ENCODE results near the gene SLC12A8.

SLC12A8 gene

GRCh38 chr3:125069968-125070745 is 142.4 kb downstream of the SLC12A8 start:
- DNase-seq, result no peak

DNA sequence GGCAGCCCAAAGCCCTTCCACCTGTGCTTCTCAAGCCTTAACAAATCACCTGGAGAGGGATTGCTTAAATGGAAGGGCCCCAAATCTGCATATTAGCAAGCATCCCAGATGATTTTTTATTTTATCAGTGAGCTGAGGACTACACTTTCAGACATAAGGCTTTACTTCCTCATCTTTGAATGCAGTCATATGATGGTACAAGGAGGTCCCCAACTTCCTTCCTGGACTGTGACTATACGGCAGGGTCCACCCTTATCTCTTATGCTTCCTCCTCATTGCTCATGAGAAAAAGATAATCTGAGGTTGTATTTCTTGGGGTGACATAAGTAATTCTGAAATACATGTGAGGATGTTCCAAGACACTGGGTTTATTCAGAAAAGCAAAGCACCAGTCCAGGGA is 143.1 kb downstream of the SLC12A8 start:
- no peak for DNase-seq

GRCh38 chr3:125068265-125068664 is 144.3 kb downstream of the SLC12A8 start:
- DNase-seq, result no peak

DNA sequence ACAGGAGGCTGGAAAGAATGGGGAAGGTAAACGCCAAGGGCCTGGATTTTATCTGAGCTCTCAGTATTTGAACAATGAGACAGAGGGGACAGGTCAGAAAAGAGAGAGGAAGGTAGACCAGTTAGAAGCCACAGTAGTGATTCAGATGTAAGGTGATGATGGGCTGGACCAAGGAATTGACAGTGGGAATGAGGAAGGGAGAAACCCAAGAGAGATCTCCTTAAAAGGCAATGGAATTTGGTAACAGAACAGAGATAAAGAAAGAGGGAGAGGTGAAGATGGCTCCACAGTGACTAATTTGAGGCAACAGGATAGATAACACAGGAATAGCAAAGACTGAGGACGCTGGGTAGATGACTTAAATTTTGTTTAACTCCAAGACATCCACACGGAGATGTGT is 145.3 kb downstream of the SLC12A8 start:
- no peak for DNase-seq

DNA sequence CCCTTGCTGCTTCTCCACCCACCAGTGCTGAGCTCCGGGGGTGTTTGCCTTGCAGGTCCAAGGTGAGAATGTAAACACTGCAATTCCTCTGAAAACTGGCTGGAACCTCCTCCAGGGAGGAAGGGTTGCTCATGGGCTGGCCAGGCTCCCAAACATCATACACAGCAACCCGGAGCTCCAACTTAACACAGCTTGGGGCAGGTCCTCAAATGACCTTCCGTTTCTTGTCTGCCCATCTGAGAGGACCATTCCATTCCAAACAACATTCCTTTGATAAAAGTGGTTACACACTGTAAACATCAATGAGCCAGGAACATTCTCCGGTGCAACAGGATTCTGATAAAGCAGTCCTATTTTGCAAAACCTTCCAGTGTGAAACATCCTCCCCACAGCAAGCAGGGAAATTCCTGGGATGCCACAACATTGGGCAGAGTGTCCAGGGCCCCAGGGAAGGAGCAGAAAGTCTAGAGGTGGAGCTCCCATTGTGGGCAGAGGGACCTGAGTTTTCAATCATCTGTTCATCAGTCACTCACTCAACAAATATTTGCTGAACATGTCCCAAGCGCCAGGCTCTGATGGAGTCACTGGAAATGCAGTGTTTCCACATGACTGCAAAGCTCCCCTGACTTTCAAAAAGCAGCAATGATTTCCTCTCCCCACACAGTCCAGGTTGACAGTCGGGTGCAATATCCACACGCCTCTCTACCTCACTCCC is 149.5 kb downstream of the SLC12A8 start:
- DNase-seq, result no peak

DNA sequence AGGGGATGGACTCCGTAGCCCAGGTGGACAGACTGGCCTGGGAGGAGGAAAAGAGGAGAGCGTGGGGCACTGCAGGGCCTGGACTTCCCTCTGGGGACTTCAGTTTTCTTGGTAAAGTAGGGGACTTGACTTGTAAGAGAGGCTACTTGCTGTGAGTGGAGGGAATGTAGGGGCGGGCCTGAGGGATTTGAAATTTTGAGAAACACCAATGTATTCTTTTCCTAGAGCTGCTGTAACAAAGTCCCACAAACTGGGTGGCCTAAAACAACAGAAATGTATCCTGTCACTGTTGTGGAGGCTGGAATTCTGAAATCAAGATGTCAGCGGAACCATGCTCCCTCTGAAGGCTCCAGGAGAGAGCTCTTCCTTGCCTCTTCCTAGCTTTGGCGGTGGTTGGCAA is 150.9 kb downstream of the SLC12A8 start:
- DNase-seq, result no peak

DNA sequence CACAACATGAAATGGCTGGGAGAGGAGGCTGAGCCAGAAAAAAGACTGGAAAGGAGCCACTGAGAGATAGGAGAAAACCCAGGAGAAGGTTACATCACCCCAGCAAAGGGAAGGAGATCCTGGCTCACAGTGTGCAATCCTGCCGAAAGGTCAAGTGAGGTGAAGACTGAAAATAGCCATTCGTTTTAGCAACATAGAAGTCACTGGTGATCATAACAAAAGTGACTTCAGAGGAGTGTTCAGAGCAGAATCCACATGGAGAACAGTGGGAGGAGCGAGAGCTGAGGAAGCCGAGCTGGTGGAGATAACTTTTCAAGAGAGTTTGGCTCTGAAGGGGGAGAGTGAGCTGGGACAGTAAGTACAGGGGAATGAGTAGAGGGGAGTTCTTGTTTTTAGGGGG is 151.4 kb downstream of the SLC12A8 start:
- DNase-seq, result no peak

GRCh38 chr3:125059488-125060245 is 152.9 kb downstream of the SLC12A8 start:
- DNase-seq, result no peak

- DNase-seq, result no peak
Observed at GRCh38 chr3:125058959-125059358, 153.6 kb downstream of the SLC12A8 start.

GRCh38 chr3:125058529-125058928 is 154.0 kb downstream of the SLC12A8 start:
- no peak for DNase-seq

DNA sequence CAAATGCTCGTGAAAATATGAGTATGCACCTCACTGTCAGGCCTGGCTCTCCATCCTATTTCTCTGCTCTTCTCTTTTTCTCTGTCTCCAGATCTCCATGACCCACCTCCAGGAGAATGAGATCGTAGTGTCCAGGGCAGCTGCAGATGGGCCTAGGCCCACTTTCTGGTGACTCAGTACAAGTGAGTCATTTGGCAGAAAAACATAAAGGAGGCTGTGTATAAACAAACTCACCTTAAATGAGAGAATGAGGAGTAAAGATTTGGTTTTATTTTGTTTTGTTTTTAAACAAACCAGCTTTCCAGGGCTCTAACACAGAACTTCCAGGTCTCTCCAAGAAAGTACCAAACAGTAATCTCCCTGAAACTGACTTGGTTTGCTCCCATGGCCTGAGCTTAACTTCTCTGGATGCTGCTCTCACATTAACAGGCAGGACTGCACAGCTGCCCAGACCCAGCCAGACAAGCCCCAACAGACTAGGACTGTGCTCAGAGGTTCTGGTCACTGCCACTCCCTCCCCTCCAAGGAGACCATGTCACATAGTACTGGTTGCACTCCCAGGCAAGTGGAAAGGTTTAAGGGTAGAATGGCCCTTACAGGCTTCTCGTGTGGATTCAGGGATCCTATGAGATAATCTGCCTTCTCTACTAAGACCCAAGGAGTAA is 155.2 kb downstream of the SLC12A8 start:
- DNase-seq, result no peak

- peak; percentile 77 for DNase-seq
Observed at GRCh38 chr3:125055913-125056745, 156.4 kb downstream of the SLC12A8 start, which contains the start of gene HEG1. Gene HEG1 (minus strand): TSS chr3:125055997. CDS start chr3:125055890, 107 bp downstream.

GRCh38 chr3:125055331-125055912 is 157.1 kb downstream of the SLC12A8 start:
- DNase-seq, result no peak

GRCh38 chr3:125054449-125055329 is 157.9 kb downstream of the SLC12A8 start:
- peak; percentile 28 for DNase-seq

GRCh38 chr3:125054062-125054448 is 158.5 kb downstream of the SLC12A8 start:
- no peak for DNase-seq

DNA sequence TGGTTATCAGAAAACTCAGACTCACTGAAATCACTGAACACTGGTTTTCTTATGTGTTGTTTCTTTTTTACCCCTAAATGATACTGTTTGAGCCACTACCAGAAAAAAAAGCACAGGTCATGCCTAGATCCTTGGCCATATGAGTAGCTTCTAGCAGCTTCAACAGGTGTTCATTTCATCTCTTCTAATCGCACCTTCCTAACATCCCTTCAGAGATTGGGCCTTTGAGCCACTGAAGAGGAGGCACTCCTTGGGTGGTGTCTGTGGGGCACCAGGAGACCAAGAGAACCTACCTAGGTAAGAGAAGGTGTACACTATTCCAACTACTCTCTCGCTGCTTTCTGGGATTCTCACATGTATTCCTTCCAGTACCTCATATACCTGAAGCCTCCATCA is 159.2 kb downstream of the SLC12A8 start:
- no peak for DNase-seq

DNA sequence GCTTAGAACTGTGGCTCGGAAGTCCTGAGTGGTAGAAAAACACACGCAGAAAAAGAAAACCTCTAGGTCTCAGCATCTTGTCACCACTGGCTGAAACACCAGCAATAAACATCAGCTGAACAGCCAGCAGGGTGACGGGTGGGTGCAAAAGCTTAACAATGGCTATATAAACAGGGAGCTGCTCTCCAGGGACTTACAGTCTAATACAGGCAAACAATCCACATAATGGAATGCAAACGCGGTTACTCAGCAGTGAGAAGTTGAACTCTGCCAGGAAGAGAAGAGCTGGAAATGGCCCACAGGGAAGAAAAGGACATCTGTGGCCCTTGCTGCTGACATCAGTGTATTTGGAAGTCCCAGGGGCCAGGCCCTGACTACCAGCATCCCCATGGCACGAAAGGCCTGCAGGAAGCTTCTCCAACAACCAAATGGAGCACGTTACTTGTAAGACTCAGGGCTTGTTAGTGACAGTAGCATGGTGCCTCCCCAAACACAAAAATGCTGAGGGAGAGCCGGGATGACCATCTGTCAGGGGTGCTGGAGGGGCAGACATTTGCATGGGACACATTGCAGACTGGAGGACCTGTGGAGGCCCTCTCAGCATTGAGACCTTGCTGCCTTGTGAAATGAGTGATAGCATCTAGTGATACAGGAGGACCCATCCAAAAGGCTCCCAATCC is 159.8 kb downstream of the SLC12A8 start:
- DNase-seq, result no peak

DNA sequence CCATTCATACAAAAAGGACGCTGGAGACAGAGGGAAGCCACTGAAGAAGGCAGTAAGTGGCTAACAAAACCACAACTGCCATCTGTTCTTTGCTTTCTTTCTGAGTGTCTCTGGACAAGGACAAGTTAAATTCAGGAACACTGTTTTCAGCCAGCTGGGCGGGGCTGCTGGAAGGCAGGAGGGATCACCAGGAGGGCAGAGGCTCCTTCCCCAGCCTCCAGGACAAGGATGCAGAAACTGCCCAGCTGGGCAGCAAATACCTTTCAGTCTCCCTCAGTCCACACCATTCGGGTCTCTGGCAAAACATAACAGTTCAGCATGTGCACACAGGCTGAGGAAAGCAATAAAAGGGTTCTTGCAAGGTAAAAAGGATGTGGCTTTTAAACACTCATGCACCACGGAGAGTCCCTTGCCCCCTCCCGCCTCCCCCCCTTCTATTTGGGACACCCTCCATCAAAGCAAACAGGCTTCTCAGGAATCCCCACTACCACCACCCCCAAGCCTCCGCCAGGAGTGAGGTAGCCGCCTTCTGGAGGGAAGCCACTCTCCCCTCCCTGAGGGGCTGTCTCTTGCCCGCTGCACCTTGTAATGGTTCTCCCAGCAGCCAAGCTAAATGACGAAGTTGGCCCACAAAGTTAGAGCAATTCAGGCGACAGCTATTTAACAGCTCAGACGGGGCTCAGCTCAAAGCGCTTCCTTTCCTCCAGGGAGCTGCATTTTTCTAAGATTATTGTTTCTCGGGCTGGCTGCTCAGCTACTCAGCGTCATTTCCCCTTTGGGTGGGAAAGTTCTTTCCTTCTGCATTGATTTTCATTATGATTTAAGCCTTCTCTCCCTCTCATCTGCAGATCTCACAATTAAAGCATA is 160.6 kb downstream of the SLC12A8 start:
- peak; percentile 45 for DNase-seq

DNA sequence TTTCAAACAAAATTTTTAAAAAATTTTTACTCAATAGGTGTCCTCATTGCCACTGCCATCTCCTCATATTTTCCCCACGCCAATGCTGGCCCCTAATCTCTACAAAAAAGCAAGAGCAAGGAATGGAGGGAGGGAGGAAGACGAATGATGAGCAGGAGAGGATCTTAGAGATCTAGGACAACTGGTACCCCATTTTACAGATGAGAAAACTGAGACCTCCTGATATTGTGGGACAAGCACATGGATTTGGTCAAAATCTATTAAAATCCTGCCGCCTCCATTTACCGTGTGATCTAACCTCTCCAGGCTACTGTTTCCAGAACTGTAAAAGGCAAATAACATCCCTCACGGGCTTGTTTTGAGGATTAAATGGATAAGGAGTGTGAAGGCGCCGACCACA is 161.3 kb downstream of the SLC12A8 start:
- DNase-seq, result no peak

All from activated CD4-positive, alpha-beta T cell treated with anti-CD3 and anti-CD28 coated beads, Interleukin-2, Interleukin-6, amounts not matched to agents 100 ng/mL and 50 ng/mL, durations not matched to agents 16 hours and 8 hours (primary cell).